PC-9 (cell line): ENCODE measurements around the gene KBTBD8.

ENCODE experiments used
- CTCF ChIP-seq: fragments of 200-600 bp; sonication (generic); conservative IDR thresholded peaks from 2 replicates; pipeline ENCODE4 v1.6.1; 2017; ENCODE audit warnings: mixed run types, antibody characterized with exemption, mild to moderate bottlenecking, moderate library complexity
- EZH2 ChIP-seq: fragments of 200-600 bp; sonication (generic); IDR thresholded peaks from 2 replicates; pipeline ENCODE4 v1.8.0; 2017; ENCODE audit warnings: antibody characterized with exemption, low read depth

DNA sequence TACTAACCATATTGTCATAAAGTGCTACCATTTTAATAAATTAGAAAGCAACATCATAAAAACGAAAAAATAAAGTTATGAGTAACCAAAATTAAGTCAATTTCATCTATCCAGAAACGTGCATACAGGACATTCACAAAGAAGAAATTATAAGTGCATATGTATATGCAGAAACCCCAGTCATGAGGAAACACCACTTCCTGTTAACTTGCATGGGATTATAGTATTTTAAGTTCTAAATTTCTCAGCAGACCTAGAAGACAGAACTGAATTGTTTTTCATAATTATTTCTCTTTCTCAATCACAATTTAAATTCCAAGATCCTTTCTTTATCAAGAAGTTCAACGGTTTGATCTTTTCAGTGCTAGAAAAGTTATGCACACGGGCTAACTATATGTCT lies 1.4 kb upstream of the KBTBD8 start:
- TF ChIP-seq CTCF (no peak), EZH2 (no peak)
